Measurements from ENCODE around the gene UVSSA. TPM values are rescaled to one million over a fixed set of nuclear protein-coding genes. Genes with fewer than 3 reads are reported as not detected.

UVSSA gene
- total and polyA plus RNA-seq, 2 donors: 7.2 to 13.0 TPM

DNA sequence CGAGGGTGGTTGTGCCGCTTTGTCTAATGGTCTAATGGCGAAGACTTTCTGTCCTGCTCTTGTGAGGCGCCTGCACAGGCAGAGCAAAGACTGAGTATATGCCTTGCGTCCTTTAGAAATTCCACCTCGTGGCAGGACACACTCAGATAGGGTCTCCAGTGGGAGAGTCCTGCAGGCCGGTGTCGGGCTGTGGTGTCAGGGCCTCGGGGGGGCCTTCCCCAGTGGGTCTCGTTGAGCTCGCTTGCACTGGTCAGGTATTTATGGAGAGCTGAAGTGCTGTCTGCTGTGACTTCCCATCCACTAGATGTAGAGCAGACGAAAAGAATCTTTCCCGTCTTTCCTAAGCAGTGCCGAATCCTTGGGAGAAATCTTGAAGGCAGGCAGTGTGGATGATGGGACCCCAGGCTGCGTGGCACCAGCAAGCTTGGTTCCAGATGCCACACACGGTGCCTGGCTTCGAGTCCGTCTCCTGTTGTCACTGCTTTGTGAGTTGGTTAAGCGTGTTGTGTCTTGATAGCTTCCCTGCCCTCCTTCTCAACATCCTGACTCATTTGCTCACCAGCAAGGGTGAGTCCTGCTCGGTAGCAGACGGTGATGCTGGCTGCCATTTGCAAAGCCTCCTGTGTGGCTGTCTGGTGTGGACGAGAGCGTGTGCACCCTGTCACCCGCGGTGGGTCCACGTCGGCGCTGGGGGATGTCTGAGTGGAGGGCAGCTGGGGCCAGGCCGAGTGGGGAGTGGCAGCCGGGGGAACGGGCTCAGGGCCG is 36.8 kb upstream of the UVSSA start:
- H3K36me3 ChIP-seq (ENCODE audit: insufficient read depth): no peaks in the 10 kb centered on the region
- 64% methylated on average over 32 of the region's 32 CpGs for WGBS
- H3K27ac ChIP-seq (ENCODE audit: low read depth): no peak overlapping the region
- DNase-seq (ENCODE audit: extremely low spot score): no peak
- peak overlapping the region; percentile 29 for H3K4me3 ChIP-seq (ENCODE audit: low read depth, low read length)
- peaks cover 3% of the 10 kb centered on the region for H3K4me1 ChIP-seq (ENCODE audit: insufficient read depth)

DNA sequence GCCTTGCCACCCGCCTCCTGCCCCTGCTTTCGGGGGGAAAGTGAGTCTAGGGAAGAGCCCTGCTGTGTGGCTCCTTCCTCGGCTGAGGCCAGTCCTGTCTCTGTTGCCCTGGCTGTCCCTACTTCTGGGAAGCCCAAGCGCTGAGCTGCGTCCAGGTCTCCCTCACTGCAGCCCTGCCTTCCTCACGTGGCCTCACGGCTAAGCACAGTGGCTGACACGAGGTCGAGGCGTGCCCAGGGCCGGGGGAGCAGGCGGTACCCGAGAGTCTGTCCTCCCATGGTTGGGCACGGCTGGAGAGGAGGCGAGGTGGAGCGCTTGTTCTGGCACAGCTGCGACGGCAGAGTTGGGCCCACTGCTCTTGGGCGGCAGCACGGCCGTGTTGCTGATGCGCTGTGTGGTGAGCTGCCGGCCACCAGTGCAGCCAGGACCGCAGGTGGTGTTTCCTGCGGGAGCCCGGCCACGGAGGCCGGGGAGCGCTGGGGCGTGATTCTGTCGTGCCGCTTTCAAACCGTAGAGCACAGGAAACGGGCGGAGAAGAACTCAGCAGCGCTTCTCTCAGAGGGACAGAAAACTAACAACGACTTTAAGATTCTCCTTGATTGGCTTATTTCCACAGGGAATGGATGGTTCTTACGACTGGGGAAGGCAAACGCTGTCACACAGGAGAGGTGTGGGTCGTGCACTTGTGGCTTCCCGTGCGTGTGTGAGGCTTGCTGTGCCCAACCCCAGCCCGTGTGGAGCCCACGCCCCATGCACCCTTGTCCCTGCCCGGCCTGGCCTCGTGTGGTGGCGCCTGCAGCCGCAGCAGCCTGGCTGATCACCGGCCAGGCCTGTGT is 36.0 kb upstream of the UVSSA start:
- no peak for DNase-seq (ENCODE audit: extremely low spot score)
- H3K4me1 ChIP-seq (ENCODE audit: insufficient read depth): peaks cover 3% of the 10 kb centered on the region
- 88% methylated on average over 49 of the region's 49 CpGs for WGBS
- no peaks in the 10 kb centered on the region for H3K36me3 ChIP-seq (ENCODE audit: insufficient read depth)
- H3K27ac ChIP-seq (ENCODE audit: low read depth): no peak overlapping the region
- H3K4me3 ChIP-seq (ENCODE audit: low read depth, low read length): no peak overlapping the region

- H3K4me1 ChIP-seq (ENCODE audit: insufficient read depth): peaks cover 3% of the 10 kb centered on the region
- DNase-seq (ENCODE audit: extremely low spot score): no peak
- no peaks in the 10 kb centered on the region for H3K36me3 ChIP-seq (ENCODE audit: insufficient read depth)
- 96% methylated on average over 20 of the region's 20 CpGs for WGBS
- no peak overlapping the region for H3K4me3 ChIP-seq (ENCODE audit: low read depth, low read length)
- H3K27ac ChIP-seq (ENCODE audit: low read depth): no peak overlapping the region
These were observed 34.0 kb upstream of the UVSSA start for GRCh38 chr4:1312821-1313640.

DNA sequence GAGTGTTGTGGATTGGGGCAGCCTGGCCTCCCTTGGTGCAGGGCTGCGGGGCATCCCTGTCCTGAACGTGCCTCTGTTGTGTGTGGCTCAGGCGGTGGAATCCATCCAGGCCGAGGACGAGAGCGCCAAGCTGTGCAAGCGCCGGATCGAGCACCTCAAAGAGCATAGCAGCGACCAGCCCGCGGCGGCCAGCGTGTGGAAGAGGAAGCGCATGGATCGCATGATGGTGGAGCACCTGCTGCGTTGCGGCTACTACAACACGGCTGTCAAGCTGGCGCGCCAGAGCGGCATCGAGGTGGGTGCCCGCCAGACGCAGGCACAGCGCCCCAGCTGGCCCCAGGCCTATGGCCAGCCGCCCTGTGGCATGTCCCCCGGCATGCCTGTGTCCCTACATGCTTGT is 31.7 kb upstream of the UVSSA start:
- 97% methylated on average over 28 of the region's 28 CpGs for WGBS
- no peak for DNase-seq (ENCODE audit: extremely low spot score)
- no peaks in the 10 kb centered on the region for H3K36me3 ChIP-seq (ENCODE audit: insufficient read depth)
- H3K4me1 ChIP-seq (ENCODE audit: insufficient read depth): no peaks in the 10 kb centered on the region
- no peak overlapping the region for H3K27ac ChIP-seq (ENCODE audit: low read depth)
- no peak overlapping the region for H3K4me3 ChIP-seq (ENCODE audit: low read depth, low read length)

GRCh38 chr4:1315836-1316536 is 31.0 kb upstream of the UVSSA start:
- no peak for DNase-seq (ENCODE audit: extremely low spot score)
- WGBS: 92% methylated on average over 27 of the region's 27 CpGs
- H3K36me3 ChIP-seq (ENCODE audit: insufficient read depth): no peaks in the 10 kb centered on the region
- H3K27ac ChIP-seq (ENCODE audit: low read depth): no peak overlapping the region
- no peaks in the 10 kb centered on the region for H3K4me1 ChIP-seq (ENCODE audit: insufficient read depth)
- no peak overlapping the region for H3K4me3 ChIP-seq (ENCODE audit: low read depth, low read length)

GRCh38 chr4:1316537-1317168 is 30.4 kb upstream of the UVSSA start:
- DNase-seq (ENCODE audit: extremely low spot score): no peak
- Histone ChIP-seq H3K4me1 (ENCODE audit: insufficient read depth) (no peaks in the 10 kb centered on the region), H3K27ac (ENCODE audit: low read depth) (no peak overlapping the region), H3K4me3 (ENCODE audit: low read depth, low read length) (no peak overlapping the region), H3K36me3 (ENCODE audit: insufficient read depth) (no peaks in the 10 kb centered on the region)
- 87% methylated on average over 16 of the region's 16 CpGs for WGBS

- Histone ChIP-seq H3K36me3 (ENCODE audit: insufficient read depth) (no peaks in the 10 kb centered on the region), H3K4me3 (ENCODE audit: low read depth, low read length) (no peak overlapping the region), H3K4me1 (ENCODE audit: insufficient read depth) (no peaks in the 10 kb centered on the region), H3K27ac (ENCODE audit: low read depth) (no peak overlapping the region)
- no peak for DNase-seq (ENCODE audit: extremely low spot score)
- 94% methylated on average over 29 of the region's 29 CpGs for WGBS
These were observed 29.6 kb upstream of the UVSSA start for GRCh38 chr4:1317177-1318045.

DNA sequence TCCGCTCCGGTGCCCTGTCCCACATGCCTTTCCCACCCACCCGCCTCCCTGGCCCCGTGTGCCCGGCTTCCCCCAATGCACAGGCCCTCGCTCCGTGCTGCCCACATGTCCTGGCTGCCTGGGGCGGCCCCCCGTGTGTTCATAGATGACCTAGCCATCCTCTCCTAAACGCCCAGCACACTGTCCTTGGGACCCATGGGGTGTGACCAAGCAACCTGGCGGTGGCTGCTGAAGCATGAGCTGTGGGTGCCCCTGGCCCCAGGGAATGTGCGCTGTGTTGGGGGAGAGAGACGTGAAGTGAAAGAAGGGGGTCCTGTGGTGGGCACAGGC is 29.0 kb upstream of the UVSSA start:
- no peak for DNase-seq (ENCODE audit: extremely low spot score)
- Histone ChIP-seq H3K4me3 (ENCODE audit: low read depth, low read length) (no peak overlapping the region), H3K36me3 (ENCODE audit: insufficient read depth) (no peaks in the 10 kb centered on the region), H3K4me1 (ENCODE audit: insufficient read depth) (no peaks in the 10 kb centered on the region), H3K27ac (ENCODE audit: low read depth) (no peak overlapping the region)
- 98% methylated on average over 13 of the region's 13 CpGs for WGBS

GRCh38 chr4:1318488-1319213 is 28.4 kb upstream of the UVSSA start:
- H3K4me3 ChIP-seq (ENCODE audit: low read depth, low read length): no peak overlapping the region
- no peaks in the 10 kb centered on the region for H3K4me1 ChIP-seq (ENCODE audit: insufficient read depth)
- H3K27ac ChIP-seq (ENCODE audit: low read depth): no peak overlapping the region
- DNase-seq (ENCODE audit: extremely low spot score): no peak
- WGBS: 91% methylated on average over 18 of the region's 18 CpGs
- H3K36me3 ChIP-seq (ENCODE audit: insufficient read depth): no peaks in the 10 kb centered on the region

GRCh38 chr4:1321486-1321885 is 25.5 kb upstream of the UVSSA start:
- Histone ChIP-seq H3K4me3 (ENCODE audit: low read depth, low read length) (no peak overlapping the region), H3K36me3 (ENCODE audit: insufficient read depth) (peaks cover 3% of the 10 kb centered on the region), H3K4me1 (ENCODE audit: insufficient read depth) (no peaks in the 10 kb centered on the region), H3K27ac (ENCODE audit: low read depth) (no peak overlapping the region)
- 86% methylated on average over 13 of the region's 13 CpGs for WGBS
- no peak for DNase-seq (ENCODE audit: extremely low spot score)

DNA sequence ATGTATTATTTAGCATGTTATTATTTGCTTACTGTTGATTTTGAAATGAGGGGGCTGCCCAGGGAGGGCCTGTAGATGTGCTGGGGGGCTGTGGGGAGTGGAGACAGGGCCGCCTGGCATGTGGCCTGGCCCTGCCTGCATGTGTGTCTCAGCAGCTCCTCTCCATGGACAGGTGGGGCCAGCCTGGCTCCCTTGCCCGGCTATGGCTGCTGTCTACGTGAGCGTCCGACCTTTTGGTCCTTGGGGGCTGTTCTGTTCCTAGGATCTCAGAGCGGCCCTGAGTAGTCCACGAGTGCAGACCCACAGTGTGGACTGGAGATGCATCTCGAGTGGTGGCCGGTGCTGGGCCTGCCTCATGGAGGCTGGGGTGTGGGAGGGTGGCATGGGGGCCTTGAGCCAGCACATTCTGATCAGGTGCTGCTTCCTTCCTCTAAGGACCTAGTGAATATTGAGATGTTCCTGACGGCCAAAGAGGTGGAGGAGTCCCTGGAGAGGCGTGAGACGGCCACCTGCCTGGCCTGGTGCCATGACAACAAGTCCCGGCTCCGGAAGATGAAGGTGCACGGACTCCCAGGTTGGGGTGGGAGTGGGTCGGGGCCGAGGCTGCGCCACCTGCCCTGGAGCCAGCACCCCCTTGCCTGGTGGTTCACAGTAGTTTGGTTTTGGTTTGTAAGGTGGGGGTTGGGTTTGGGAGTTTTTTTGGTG is 24.9 kb upstream of the UVSSA start:
- peaks cover 3% of the 10 kb centered on the region for H3K36me3 ChIP-seq (ENCODE audit: insufficient read depth)
- 90% methylated on average over 18 of the region's 18 CpGs for WGBS
- no peak overlapping the region for H3K4me3 ChIP-seq (ENCODE audit: low read depth, low read length)
- H3K27ac ChIP-seq (ENCODE audit: low read depth): no peak overlapping the region
- DNase-seq (ENCODE audit: extremely low spot score): no peak
- no peaks in the 10 kb centered on the region for H3K4me1 ChIP-seq (ENCODE audit: insufficient read depth)
